Ishikawa (cell line): ENCODE data around the gene SLC7A1.

ENCODE experiments used
- CEBPB ChIP-seq: IDR thresholded peaks from 2 replicates; pipeline ENCODE4 v1.6.1; 2012
- CREB1 ChIP-seq: IDR thresholded peaks from 2 replicates; pipeline ENCODE4 v1.6.1; 2012; ENCODE audit warnings: low read depth
- EGR1 ChIP-seq: IDR thresholded peaks from 2 replicates; pipeline ENCODE4 v1.6.1; 2012
- EP300 ChIP-seq: IDR thresholded peaks from 2 replicates; pipeline ENCODE4 v1.6.1; 2012; ENCODE audit warnings: borderline replicate concordance
- FOXM1 ChIP-seq: IDR thresholded peaks from 2 replicates; pipeline ENCODE4 v1.6.1; 2012; ENCODE audit warnings: low read depth, borderline replicate concordance
- NFIC ChIP-seq: IDR thresholded peaks from 2 replicates; pipeline ENCODE4 v1.6.1; 2012
- RAD21 ChIP-seq: IDR thresholded peaks from 2 replicates; pipeline ENCODE4 v1.6.1; 2012; ENCODE audit warnings: low read depth
- REST ChIP-seq: IDR thresholded peaks from 2 replicates; pipeline ENCODE4 v1.6.1; 2012; ENCODE audit warnings: low read depth, mild to moderate bottlenecking
- TAF1 ChIP-seq: IDR thresholded peaks from 2 replicates; pipeline ENCODE4 v1.6.1; 2012; ENCODE audit warnings: low read depth, mild to moderate bottlenecking
- TCF12 ChIP-seq: IDR thresholded peaks from 2 replicates; pipeline ENCODE4 v1.6.1; 2012; ENCODE audit warnings: low read depth
- TEAD4 ChIP-seq: IDR thresholded peaks from 2 replicates; pipeline ENCODE4 v1.6.1; 2012
- USF1 ChIP-seq: IDR thresholded peaks from 2 replicates; pipeline ENCODE4 v1.6.1; 2012
- YY1 ChIP-seq: IDR thresholded peaks from 2 replicates; pipeline ENCODE4 v1.6.1; 2012; ENCODE audit warnings: low read depth
- ZBTB7A ChIP-seq: IDR thresholded peaks from 2 replicates; pipeline ENCODE4 v1.6.1; 2012; ENCODE audit warnings: low read depth
- TF ChIP-seq, protein P1 (sequence below): IDR thresholded peaks from 2 replicates; pipeline ENCODE4 v1.6.1; 2012

Gene SLC7A1

DNA sequence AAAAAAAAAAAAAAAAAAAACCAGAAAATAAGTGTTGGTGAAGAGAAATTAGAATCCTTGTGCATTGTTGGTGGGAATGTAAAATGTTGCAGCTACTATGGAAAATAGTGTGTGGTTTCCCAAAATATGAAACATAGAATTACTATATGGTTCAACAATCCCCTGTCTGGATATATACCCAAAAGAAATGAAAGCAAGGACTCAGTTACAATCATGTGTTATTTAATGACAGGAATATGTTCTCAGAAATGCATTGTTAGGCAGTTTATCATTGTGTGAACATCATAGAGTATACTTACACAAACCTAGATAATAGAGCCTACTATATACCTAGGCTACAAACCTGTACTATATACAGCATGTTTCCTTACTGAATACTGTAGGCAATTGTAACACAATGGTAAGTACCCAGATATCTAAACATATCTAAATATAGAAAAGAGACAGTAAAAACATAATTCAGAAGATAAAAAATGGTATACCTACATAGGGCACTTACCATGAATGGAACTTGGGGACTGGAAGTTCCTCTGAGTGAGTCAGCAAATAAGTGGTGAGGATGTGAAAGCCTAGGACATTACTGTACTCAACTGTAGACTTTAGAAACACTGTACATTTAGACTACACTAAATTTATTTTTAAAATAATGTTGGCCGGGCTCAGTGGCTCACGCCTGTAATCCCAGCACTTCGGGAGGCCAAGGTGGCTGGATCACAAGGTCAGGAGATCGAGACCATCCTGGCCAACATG lies 25.7 kb upstream of the SLC7A1 start:
- TF ChIP-seq EGR1 (no peak), CREB1 (no peak), FOXM1 (no peak), USF1 (no peak), EP300 (no peak), TAF1 (no peak), NFIC (no peak), CEBPB (no peak), ZBTB7A (no peak), TCF12 (no peak), RAD21 (no peak), REST (no peak)
- TF ChIP-seq, protein P1, sequence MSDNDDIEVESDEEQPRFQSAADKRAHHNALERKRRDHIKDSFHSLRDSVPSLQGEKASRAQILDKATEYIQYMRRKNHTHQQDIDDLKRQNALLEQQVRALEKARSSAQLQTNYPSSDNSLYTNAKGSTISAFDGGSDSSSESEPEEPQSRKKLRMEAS = no peak

GRCh38 chr13:29619995-29620394 lies 24.5 kb upstream of the SLC7A1 start:
- TF ChIP-seq, protein P1 = no peak
- TF ChIP-seq EP300 = no peak
- TF ChIP-seq TCF12 = no peak
- TF ChIP-seq CREB1 = no peak
- TF ChIP-seq USF1 = no peak
- TF ChIP-seq EGR1 = no peak
- TF ChIP-seq TAF1 = no peak
- no peak for TF ChIP-seq ZBTB7A

DNA sequence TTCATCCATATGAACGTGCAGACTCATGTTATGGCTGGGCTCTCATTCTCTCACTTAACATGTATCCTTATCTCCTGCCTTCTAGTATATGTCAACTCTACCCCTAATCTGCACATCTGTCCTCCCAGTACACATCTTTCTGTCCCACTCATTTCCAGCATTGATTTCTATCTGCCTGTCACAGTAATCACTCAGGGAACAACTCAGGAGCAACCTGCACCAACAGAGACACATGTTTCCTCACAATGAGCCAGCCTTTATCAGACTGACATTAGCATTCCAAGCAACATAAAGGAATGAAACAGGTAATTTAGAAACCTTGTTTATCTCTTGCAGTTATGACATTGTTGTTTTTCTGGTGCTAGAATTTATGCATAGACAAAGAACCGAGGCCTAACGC lies 17.6 kb upstream of the SLC7A1 start:
- TF ChIP-seq EP300 (no peak), TEAD4 (no peak), REST (no peak), ZBTB7A (no peak), NFIC (no peak), TAF1 (no peak)

GRCh38 chr13:29607465-29607864 lies 12.0 kb upstream of the SLC7A1 start:
- TF ChIP-seq TCF12 (no peak), FOXM1 (no peak), RAD21 (no peak), USF1 (no peak), NFIC (no peak), REST (no peak), CREB1 (no peak), TEAD4 (no peak), CEBPB (no peak), EGR1 (no peak), EP300 (no peak), YY1 (no peak), ZBTB7A (no peak), TAF1 (no peak)
- TF ChIP-seq, protein P1 = no peak
